ENCODE data around the gene DNAH2. TPM values are rescaled to one million over a fixed set of nuclear protein-coding genes. Genes with fewer than 3 reads are reported as not detected.

DNAH2 gene
- polyA plus RNA-seq (2011; rRNA removed) (0.04 and 0.06 TPM in 2 replicates), polyA minus RNA-seq (2011; rRNA and poly(A)+ RNA removed) (0.09 TPM in 2 replicates)

GRCh38 chr17:7716901-7717755, at the start of gene DNAH2:
DNAH2 (plus strand) TSS chr17:7717744; CDS start chr17:7719735, 1,991 bp downstream.
- Histone ChIP-seq H3K9me3 (ENCODE audit: control insufficient read depth, insufficient read depth, low read length) (no peaks in the 10 kb centered on the region), H3K27ac (ENCODE audit: low read depth, low read length) (peak within 1 kb of the TSS; percentile 11), H3K4me3 (ENCODE audit: low read depth, low read length) (peak within 1 kb of the TSS; percentile 74), H3K27me3 (ENCODE audit: control insufficient read depth, insufficient read depth, low read length) (peaks cover 50% of the 10 kb centered on the region)
- CTCF ChIA-PET, result interaction anchor here (0.6 to 1.4 kb wide), 11 partner anchors 8 to 502 kb away, joined by 3 to 7 read pairs (median 4); partner anchors contain the start of genes TP53 and WRAP53
- POLR2A ChIA-PET, result interaction anchor here (0.6 to 1.0 kb wide), 3 partner anchors 12 to 444 kb away, joined by 4 to 10 read pairs (median 5); partner anchors contain the start of gene EFNB3
- DNase-seq (ENCODE audit: low read depth, low spot score), result peak; percentile 82
- TF ChIP-seq CTCF (IDR thresholded peaks at IDR 0.05; ENCODE audit: low read depth, low read length), result peak; percentile 45

- H3K4me3 ChIP-seq (ENCODE audit: low read depth, low read length), result no peak overlapping the region
- no peak overlapping the region for H3K27ac ChIP-seq (ENCODE audit: low read depth, low read length)
- POLR2A ChIA-PET, result no interaction called here
- H3K9me3 ChIP-seq (ENCODE audit: control insufficient read depth, insufficient read depth, low read length), result peaks cover 2% of the 10 kb centered on the region
- CTCF ChIA-PET, result no interaction called here
- TF ChIP-seq CTCF (IDR thresholded peaks at IDR 0.05; ENCODE audit: low read depth, low read length), result no peak
- H3K27me3 ChIP-seq (ENCODE audit: control insufficient read depth, insufficient read depth, low read length), result no peaks in the 10 kb centered on the region
- DNase-seq (ENCODE audit: low read depth, low spot score), result no peak
These were observed 49.1 kb upstream of the DNAH2 start for GRCh38 chr17:7668482-7668881.

- Histone ChIP-seq H3K9me3 (ENCODE audit: control insufficient read depth, insufficient read depth, low read length) (peaks cover 19% of the 10 kb centered on the region), H3K27me3 (ENCODE audit: control insufficient read depth, insufficient read depth, low read length) (no peaks in the 10 kb centered on the region), H3K27ac (ENCODE audit: low read depth, low read length) (no peak overlapping the region), H3K4me3 (ENCODE audit: low read depth, low read length) (no peak overlapping the region)
- CTCF ChIA-PET, result interaction anchor here (0.6 to 2.6 kb wide), 5 partner anchors 15 to 312 kb away, joined by 3 to 29 read pairs (median 5); partner anchors contain the start of genes FXR2, TP53 and WRAP53
- POLR2A ChIA-PET, result no interaction called here
- TF ChIP-seq CTCF (IDR thresholded peaks at IDR 0.05; ENCODE audit: low read depth, low read length), result peak; percentile 48
- DNase-seq (ENCODE audit: low read depth, low spot score), result no peak
These were observed 44.3 kb upstream of the DNAH2 start for GRCh38 chr17:7673239-7673638.

- H3K4me3 ChIP-seq (ENCODE audit: low read depth, low read length), result no peak overlapping the region
- no peak overlapping the region for H3K27ac ChIP-seq (ENCODE audit: low read depth, low read length)
- ChIA-PET POLR2A (no interaction called here), CTCF (interaction anchor here (1.0 to 3.0 kb wide), 2 partner anchors 12 to 115 kb away, joined by 3 to 12 read pairs; partner anchors contain the start of gene TP53)
- H3K27me3 ChIP-seq (ENCODE audit: control insufficient read depth, insufficient read depth, low read length), result no peaks in the 10 kb centered on the region
- DNase-seq (ENCODE audit: low read depth, low spot score), result no peak
- peaks cover 19% of the 10 kb centered on the region for H3K9me3 ChIP-seq (ENCODE audit: control insufficient read depth, insufficient read depth, low read length)
- TF ChIP-seq CTCF (IDR thresholded peaks at IDR 0.05; ENCODE audit: low read depth, low read length), result no peak
These were observed 42.6 kb upstream of the DNAH2 start for GRCh38 chr17:7674934-7675333.

GRCh38 chr17:7676533-7676932, 41.0 kb upstream of the DNAH2 start:
- TF ChIP-seq CTCF (IDR thresholded peaks at IDR 0.05; ENCODE audit: low read depth, low read length), result no peak
- ChIA-PET CTCF (interaction anchor here (1.0 to 3.0 kb wide), 2 partner anchors 11 to 61 kb away, joined by 4 to 12 read pairs; partner anchors contain the start of gene TP53), POLR2A (interaction anchor here (0.7 kb wide), 1 partner anchor 98 kb away, joined by 3 read pairs; no protein-coding TSS in a partner anchor)
- DNase-seq (ENCODE audit: low read depth, low spot score), result no peak
- no peak overlapping the region for H3K27ac ChIP-seq (ENCODE audit: low read depth, low read length)
- peaks cover 19% of the 10 kb centered on the region for H3K9me3 ChIP-seq (ENCODE audit: control insufficient read depth, insufficient read depth, low read length)
- H3K27me3 ChIP-seq (ENCODE audit: control insufficient read depth, insufficient read depth, low read length), result no peaks in the 10 kb centered on the region
- no peak overlapping the region for H3K4me3 ChIP-seq (ENCODE audit: low read depth, low read length)
